Left ventricle myocardium inferior (tissue), 1 donor: Measurements from ENCODE around the gene PSMC3. TPM values are rescaled to one million over a fixed set of nuclear protein-coding genes. Genes with fewer than 3 reads are reported as not detected.

Experiments
- DNase-seq: peaks from one replicate; pipeline ENCODE4 v3.0.0-alpha.2; 2020
- H3K27ac ChIP-seq: fragments of 200-600 bp; replicated peaks from 2 replicates; pipeline ENCODE4 v1.8.0; 2021
- H3K27me3 ChIP-seq: fragments of 200-600 bp; 2 replicates; pipeline ENCODE4 v1.8.0; 2021; ENCODE audit warnings: low read depth
- H3K36me3 ChIP-seq: fragments of 200-600 bp; 2 replicates; pipeline ENCODE4 v1.8.0; 2021
- H3K4me1 ChIP-seq: fragments of 200-600 bp; 2 replicates; pipeline ENCODE4 v1.8.0; 2021
- H3K4me3 ChIP-seq: fragments of 200-600 bp; 2 replicates; pipeline ENCODE4 v1.8.0; 2021; ENCODE audit warnings: mild to moderate bottlenecking, moderate library complexity
- H3K9me3 ChIP-seq: fragments of 200-600 bp; replicated peaks from 2 replicates; pipeline ENCODE4 v1.8.0; 2021
- CTCF ChIP-seq: fragments of 200-600 bp; IDR thresholded peaks from 2 replicates; pipeline ENCODE4 v1.8.0; 2021; ENCODE audit warnings: antibody characterized with exemption, mild to moderate bottlenecking, borderline replicate concordance
- intact Hi-C: fragments of 100-400 bp; cut with micrococcal nuclease; formaldehyde crosslinking; loops from one replicate; pipeline ENCODE4 v1.11.0; 2022
- total RNA-seq: library from RNA; stranded (reverse); fragmentation: NEBNext Ultra II Directional; extraction: Animal tissue kit (Norgen Biotek cat#: 25700); gene quantifications from one replicate; pipeline ENCODE4 v1.2.1, GENCODE V29; 2021
- donor health status: DM: no; HTN: yes; CAD: no; lungs with severe emphysema.

Gene PSMC3
- total RNA-seq, 1 donor from 2014 or later, result 146 TPM

GRCh38 chr11:47433157-47433556 is 6.9 kb upstream of the PSMC3 start:
- H3K36me3 ChIP-seq, result no peaks in the 10 kb centered on the region
- no peaks in the 10 kb centered on the region for H3K9me3 ChIP-seq
- intact Hi-C loops, result no loop called here
- no peak overlapping the region for H3K4me3 ChIP-seq
- no peak for DNase-seq
- H3K27ac ChIP-seq, result no peak overlapping the region
- H3K4me1 ChIP-seq, result peaks cover 17% of the 10 kb centered on the region
- no peak for TF ChIP-seq CTCF
- H3K27me3 ChIP-seq, result no peaks in the 10 kb centered on the region

DNA sequence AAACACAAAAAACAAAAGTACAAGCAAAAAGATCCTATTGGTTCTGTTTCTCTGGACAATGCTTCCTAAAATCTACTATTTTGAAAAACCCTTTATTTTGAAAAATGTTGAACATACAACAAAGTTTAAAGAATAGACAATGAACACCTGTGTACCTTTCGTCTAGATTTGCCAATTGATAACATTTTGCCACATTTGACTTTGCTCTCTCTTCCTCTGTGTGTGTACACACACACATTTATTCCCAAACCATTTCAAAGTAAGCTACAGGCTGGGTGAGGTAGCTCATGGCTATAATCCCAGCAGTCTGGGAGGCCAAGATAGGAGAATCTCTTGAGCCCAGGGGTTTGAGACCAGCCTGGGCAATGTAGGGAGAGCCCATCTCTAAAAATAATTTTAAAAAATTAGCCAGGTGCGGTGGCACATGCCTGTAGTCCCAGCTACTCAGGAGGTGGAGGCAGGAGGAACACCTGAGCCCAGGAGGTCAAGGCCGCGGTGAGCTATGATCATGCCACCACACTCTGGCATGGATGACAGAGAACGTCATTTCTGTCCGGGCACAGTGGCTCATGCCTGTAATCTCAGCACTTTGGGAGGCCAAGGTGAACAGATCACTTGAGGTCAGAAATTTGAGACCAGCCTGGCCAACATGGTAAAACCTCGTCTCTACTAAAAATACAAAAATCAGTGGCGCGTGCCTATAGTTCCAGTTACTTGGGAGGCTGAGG is 5.3 kb upstream of the PSMC3 start:
- Histone ChIP-seq H3K4me1 (peaks cover 17% of the 10 kb centered on the region), H3K4me3 (no peak overlapping the region), H3K9me3 (no peaks in the 10 kb centered on the region), H3K27ac (no peak overlapping the region), H3K27me3 (no peaks in the 10 kb centered on the region), H3K36me3 (no peaks in the 10 kb centered on the region)
- DNase-seq, result no peak
- intact Hi-C loops, result no loop called here
- no peak for TF ChIP-seq CTCF

DNA sequence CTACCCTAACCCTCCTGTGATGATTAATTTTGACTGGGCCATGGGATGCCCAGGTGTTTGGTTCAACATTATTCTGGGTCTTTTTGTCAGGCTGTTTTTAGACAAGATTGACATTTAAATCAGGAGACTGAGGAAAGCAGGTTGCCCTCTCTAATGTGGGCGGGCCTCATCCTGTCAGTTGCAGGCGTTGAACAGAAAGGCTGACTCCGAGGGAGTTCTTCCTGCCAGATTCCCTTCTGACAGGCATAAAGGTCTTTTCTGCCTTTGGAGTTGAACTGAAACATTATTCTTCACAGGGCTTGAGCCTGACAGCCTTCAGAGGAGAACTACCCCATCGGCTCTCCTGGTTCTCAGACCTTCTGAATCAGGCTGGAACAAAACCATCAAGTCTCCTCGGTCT is 4.3 kb upstream of the PSMC3 start:
- no peak for DNase-seq
- Histone ChIP-seq H3K4me1 (peaks cover 24% of the 10 kb centered on the region), H3K9me3 (no peaks in the 10 kb centered on the region), H3K27me3 (no peaks in the 10 kb centered on the region), H3K4me3 (no peak overlapping the region), H3K27ac (no peak overlapping the region), H3K36me3 (no peaks in the 10 kb centered on the region)
- TF ChIP-seq CTCF, result no peak
- intact Hi-C loops, result no loop called here

DNA sequence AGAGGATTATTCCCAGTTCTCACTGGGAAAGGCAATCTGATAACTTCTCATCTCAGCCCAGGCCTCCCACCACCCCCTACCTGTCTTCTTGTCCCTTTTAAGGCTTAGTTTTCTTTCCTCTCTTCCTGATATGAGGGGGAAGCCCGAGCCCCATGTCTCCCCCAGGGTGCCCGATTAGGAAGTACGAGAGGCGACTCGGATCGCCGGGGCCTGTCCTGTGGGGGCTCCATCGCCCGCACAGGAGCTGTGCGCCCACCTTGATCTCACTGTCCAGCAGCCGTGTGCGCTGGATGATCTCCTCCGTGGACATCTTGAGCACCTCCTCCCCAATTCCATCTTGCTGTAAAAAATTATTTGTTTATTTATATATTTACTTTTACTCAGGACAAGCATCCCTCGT is 628 bp downstream of the PSMC3 start:
- peak overlapping the region; percentile 85 for H3K4me3 ChIP-seq
- no peaks in the 10 kb centered on the region for H3K27me3 ChIP-seq
- no peak for DNase-seq
- peaks cover 34% of the 10 kb centered on the region for H3K4me1 ChIP-seq
- intact Hi-C loops, result no loop called here
- TF ChIP-seq CTCF, result no peak
- H3K27ac ChIP-seq, result peak overlapping the region; percentile 91
- H3K9me3 ChIP-seq, result no peaks in the 10 kb centered on the region
- H3K36me3 ChIP-seq, result peaks cover 46% of the 10 kb centered on the region

DNA sequence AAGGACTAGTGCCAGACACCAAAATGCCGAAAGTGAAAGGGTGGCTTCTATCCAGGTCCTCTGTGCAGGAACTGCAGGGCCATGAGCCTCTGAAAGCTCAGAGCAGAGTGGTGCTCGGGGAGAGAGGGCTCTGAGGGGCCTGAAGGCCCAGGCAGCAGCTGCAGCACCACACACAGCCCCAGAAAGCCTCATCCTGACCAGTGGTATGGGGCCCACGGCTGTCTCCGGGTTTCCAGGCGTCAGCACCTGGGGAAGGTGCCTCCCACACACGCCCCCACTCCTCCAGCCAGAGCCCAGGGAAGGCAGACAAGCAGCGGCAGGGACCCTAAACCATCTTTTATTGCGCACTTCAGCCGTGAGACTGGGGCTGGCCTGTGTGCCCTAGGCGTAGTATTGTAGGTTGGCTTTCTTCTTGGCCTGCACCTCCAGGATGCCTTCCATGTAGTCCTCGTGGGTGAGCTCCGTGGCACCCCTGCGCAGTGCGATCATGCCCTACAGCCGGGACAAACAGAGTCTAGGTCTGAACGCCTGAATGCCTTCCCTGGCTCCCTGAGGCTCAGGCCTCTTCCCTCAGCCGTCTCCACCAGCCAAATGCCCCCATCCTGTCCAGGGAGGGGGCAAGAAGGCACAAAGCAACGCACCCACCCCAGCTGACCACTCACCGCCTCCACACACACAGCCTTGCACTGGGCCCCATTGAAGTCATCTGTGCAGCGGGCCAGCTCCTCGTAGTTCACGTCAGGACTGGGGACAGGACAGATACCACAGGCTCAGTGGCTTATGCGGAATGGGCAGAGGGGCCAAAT is 7.6 kb downstream of the PSMC3 start:
- Histone ChIP-seq H3K27me3 (no peaks in the 10 kb centered on the region), H3K36me3 (peaks cover 81% of the 10 kb centered on the region), H3K4me1 (peaks cover 41% of the 10 kb centered on the region), H3K9me3 (no peaks in the 10 kb centered on the region), H3K27ac (no peak overlapping the region), H3K4me3 (no peak overlapping the region)
- intact Hi-C loops, result no loop called here
- no peak for DNase-seq
- TF ChIP-seq CTCF, result no peak
